Nephron progenitor cell (in vitro differentiated cells): ENCODE measurements around the gene PTPN21.

Experiments
- DNase-seq: peaks from one replicate; pipeline ENCODE4 v3.0.0; 2021
- H3K27ac Mint-ChIP-seq: 2 replicates; pipeline ENCODE4 v1.8.0; 2021; ENCODE audit warnings: mild to moderate bottlenecking, moderate library complexity, mixed read lengths
- H3K27me3 Mint-ChIP-seq: 2 replicates; pipeline ENCODE4 v1.8.0; 2021; ENCODE audit warnings: mild to moderate bottlenecking, low read depth, mixed read lengths; ENCODE audit not compliant: poor library complexity
- H3K36me3 Mint-ChIP-seq: 2 replicates; pipeline ENCODE4 v1.8.0; 2021; ENCODE audit warnings: low read depth, mixed read lengths
- H3K4me1 Mint-ChIP-seq: 2 replicates; pipeline ENCODE4 v1.8.0; 2021; ENCODE audit warnings: mixed read lengths
- H3K4me3 Mint-ChIP-seq: 2 replicates; pipeline ENCODE4 v1.8.0; 2021; ENCODE audit warnings: mild to moderate bottlenecking, moderate library complexity, mixed read lengths
- H3K9me3 Mint-ChIP-seq: 2 replicates; pipeline ENCODE4 v1.8.0; 2021; ENCODE audit warnings: mild to moderate bottlenecking, moderate library complexity, mixed read lengths
- TF ChIP-seq, protein P1 (sequence below): fragments of 200-600 bp; sonication (generic); IDR thresholded peaks from 2 replicates; pipeline ENCODE4 v1.5.0; 2021; ENCODE audit warnings: antibody characterized with exemption

PTPN21 gene

DNA sequence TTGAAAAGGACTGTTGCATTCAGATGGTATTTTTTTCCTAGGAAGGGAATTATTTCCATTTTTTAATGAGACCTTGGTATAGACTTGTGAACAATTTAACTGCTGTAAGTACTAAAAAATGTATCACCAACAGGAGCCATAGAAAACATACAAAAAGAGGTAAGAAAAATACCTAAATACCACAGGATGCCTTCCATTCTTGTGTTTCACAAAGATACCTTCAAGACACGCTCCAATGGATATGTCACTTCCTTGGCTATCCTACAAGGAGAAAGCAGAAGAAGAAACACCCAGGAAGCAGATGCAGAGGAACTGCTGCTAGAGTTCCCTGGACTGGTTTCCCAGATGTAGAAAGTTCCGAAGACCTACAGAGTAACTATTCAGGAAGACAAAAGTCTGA, 54.2 kb downstream of the PTPN21 start:
- Mint-ChIP-seq H3K9me3 (no peaks in the 10 kb centered on the region), H3K36me3 (peaks cover 56% of the 10 kb centered on the region), H3K4me3 (no peak overlapping the region), H3K27ac (no peak overlapping the region), H3K4me1 (peaks cover 9% of the 10 kb centered on the region), H3K27me3 (no peaks in the 10 kb centered on the region)
- TF ChIP-seq, protein P1, sequence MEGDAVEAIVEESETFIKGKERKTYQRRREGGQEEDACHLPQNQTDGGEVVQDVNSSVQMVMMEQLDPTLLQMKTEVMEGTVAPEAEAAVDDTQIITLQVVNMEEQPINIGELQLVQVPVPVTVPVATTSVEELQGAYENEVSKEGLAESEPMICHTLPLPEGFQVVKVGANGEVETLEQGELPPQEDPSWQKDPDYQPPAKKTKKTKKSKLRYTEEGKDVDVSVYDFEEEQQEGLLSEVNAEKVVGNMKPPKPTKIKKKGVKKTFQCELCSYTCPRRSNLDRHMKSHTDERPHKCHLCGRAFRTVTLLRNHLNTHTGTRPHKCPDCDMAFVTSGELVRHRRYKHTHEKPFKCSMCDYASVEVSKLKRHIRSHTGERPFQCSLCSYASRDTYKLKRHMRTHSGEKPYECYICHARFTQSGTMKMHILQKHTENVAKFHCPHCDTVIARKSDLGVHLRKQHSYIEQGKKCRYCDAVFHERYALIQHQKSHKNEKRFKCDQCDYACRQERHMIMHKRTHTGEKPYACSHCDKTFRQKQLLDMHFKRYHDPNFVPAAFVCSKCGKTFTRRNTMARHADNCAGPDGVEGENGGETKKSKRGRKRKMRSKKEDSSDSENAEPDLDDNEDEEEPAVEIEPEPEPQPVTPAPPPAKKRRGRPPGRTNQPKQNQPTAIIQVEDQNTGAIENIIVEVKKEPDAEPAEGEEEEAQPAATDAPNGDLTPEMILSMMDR, result no peak
- DNase-seq, result no peak

DNA sequence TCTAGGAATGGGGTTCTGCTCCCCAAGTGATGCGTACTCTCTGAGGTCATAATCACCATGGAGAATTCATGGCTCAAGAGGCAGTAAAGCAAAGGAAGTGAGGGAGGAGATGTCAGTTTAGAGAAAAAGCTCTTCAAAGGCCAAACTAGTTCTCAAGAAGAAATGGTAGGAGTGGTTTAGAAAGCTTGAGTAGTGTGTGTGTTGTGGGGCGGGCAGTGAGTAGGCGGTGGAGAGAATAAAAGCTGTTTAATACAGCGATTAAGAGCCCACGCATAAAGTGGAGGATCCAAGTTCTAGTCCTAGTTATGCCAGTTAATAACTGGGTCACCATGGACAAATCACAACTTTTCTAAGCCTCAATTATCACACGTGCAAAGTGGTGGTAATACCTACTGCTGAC, 55.6 kb downstream of the PTPN21 start:
- Mint-ChIP-seq H3K27ac (no peak overlapping the region), H3K36me3 (peaks cover 68% of the 10 kb centered on the region)

DNA sequence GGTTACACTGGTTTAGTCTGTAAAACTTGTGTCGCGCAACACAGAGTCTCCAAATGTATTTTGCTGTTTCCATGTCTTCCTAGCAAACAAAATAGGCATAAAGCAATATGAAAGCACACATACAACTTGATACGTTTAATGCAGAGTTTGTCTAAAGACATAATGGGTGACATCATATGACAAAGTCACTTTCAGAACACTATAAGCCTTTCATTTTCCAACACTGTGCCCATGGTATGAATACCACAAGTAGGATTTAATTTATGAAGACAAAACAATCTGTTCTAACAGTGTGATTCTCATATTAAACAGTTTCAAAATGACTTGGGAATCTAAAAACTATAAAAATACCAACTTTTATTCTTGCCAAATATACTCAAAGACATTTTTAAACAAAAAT, 58.4 kb downstream of the PTPN21 start:
- no peak for DNase-seq
- Mint-ChIP-seq H3K36me3 (peaks cover 58% of the 10 kb centered on the region), H3K9me3 (no peaks in the 10 kb centered on the region), H3K27ac (no peak overlapping the region), H3K4me1 (peaks cover 14% of the 10 kb centered on the region), H3K4me3 (no peak overlapping the region), H3K27me3 (peaks cover 2% of the 10 kb centered on the region)
- TF ChIP-seq, protein P1, result no peak

More for the DNA sequence above, 55.6 kb downstream of the PTPN21 start:
- TF ChIP-seq, protein P1, result no peak
- Mint-ChIP-seq H3K4me3 (no peak overlapping the region), H3K27me3 (no peaks in the 10 kb centered on the region), H3K4me1 (peaks cover 9% of the 10 kb centered on the region), H3K9me3 (no peaks in the 10 kb centered on the region)
- DNase-seq, result no peak

DNA sequence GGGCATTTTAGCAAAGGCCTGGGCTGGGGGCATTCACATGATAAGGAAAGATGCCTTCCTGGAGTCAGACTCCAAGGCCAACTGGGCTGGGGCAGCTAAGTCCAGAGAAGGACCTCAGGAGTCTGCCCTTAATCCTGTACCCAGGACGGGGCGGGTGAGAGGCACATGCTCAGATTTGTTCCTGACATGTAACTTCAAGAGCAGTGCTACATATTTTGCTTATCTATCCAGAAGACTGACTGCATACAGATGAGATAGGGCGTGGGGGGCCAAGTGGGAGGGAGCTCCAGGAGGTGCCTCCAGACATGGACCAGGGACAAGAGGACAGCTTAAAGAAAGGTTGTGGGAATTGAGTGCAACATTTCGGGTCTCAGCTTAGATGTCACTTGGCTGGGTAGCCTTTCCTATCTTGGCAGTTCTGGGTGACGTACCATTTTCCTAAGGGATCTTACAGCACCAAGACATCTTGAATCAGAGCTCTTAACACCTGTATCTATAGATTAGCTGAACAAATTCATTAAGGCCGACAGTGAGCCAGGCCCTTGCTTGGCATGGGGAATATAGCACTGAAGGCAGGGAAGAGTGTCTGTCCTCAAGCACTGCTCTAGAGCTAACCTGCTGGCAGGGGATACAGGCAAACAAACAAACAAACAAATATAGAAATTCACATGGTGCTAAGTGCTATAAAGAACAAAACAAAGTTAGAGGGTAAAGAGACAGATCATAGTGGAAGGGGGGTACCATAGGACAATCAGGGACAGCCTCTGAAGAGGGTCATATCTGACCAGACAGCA, 61.2 kb downstream of the PTPN21 start:
- Mint-ChIP-seq H3K4me3 (no peak overlapping the region), H3K27ac (peak overlapping the region; percentile 52), H3K4me1 (peaks cover 9% of the 10 kb centered on the region)

DNA sequence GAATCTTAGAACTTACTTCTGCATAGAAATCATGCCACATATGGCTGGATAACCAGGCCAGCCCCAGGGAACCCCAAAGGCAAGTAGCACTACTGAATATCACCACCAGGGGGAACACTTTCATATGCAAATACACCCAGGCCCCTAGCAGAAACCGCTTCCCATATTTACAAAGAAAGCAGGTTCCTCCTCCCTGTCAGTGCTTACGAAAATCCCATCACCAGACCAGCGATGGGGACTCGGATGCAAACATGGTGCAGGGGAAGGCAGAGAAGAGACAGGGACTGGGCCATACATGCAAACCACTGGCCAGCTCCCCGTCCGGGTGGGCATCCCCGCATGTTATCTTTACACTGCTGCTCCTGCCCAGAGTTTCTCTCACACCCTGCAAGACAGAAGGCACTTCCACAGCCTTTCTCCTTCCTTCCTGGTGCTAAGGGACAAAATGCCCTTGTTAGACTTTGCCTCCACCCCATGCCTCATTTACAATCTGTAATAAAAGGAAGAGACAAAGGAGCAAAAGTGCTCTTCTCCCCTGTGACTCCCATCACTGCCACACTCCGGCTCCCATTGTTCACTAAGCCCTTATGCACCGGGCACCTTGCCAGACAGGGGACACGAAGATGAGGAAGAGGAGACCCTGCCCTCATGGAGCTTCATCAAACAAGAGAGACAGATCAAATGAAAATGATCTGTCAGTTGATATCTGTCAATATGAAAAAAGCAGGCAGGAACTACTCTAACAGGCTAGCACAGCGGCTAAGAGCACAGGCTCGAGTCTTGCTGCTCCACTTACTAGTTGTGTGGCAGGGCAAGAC, 62.3 kb downstream of the PTPN21 start:
- peak; percentile 78 for DNase-seq
- Mint-ChIP-seq H3K27ac (peak overlapping the region; percentile 42), H3K36me3 (peaks cover 34% of the 10 kb centered on the region), H3K4me3 (no peak overlapping the region), H3K9me3 (no peaks in the 10 kb centered on the region), H3K4me1 (peaks cover 5% of the 10 kb centered on the region), H3K27me3 (peaks cover 8% of the 10 kb centered on the region)
- TF ChIP-seq, protein P1, result peak; percentile 93

More for the DNA sequence above, 61.2 kb downstream of the PTPN21 start:
- Mint-ChIP-seq H3K9me3 (no peaks in the 10 kb centered on the region), H3K36me3 (peaks cover 39% of the 10 kb centered on the region), H3K27me3 (peaks cover 8% of the 10 kb centered on the region)
- DNase-seq, result no peak
- TF ChIP-seq, protein P1, result no peak
